ENCODE measurements around the gene CLDN5. TPM values are rescaled to one million over a fixed set of nuclear protein-coding genes. Genes with fewer than 3 reads are reported as not detected.

CLDN5 gene
- total and polyA plus RNA-seq, 2 experiments from 2014 or later, result 2.0 to 3.2 TPM

GRCh38 chr22:19498154-19498865, 25.9 kb downstream of the CLDN5 start:
- H3F3A ChIP-seq (replicated peaks; ENCODE audit: low read depth), result 0 out of 2 replicates have a peak, but pooled peaks cover under 1% of the 10 kb centered on the region
- H3K4me3 ChIP-seq, result no peak overlapping the region
- H2AFZ ChIP-seq, result no peak overlapping the region
- no peaks in the 10 kb centered on the region for H3K9me2 ChIP-seq (ENCODE audit: insufficient read depth)
- Mint-ChIP-seq H3K36me3 (ENCODE audit: low read depth) (peaks cover 27% of the 10 kb centered on the region; the same call in 2 of the 3 replicates), H3K9me3 (no peaks in the 10 kb centered on the region), H3K27me3 (ENCODE audit: insufficient read depth, low read depth, poor library complexity) (peaks cover 5% of the 10 kb centered on the region), H3K27ac (no peak overlapping the region), H3K4me1 (peaks cover 3% of the 10 kb centered on the region), H3K4me3 (no peak overlapping the region)
- H3K4me1 ChIP-seq (ENCODE audit: insufficient read depth), result no peaks in the 10 kb centered on the region
- ATAC-seq (no peak), DNase-seq (ENCODE audit: low spot score) (no peak)
- peaks cover 3% of the 10 kb centered on the region; the same call in 1 of the 2 replicates for H4K20me1 ChIP-seq (replicated peaks; ENCODE audit: insufficient read depth)
- H3K79me2 ChIP-seq (replicated peaks; ENCODE audit: insufficient read depth), result no peaks in the 10 kb centered on the region
- H3K4me2 ChIP-seq, result no peak overlapping the region
- peaks cover 18% of the 10 kb centered on the region; the same call in 1 of the 2 replicates for H3K36me3 ChIP-seq (ENCODE audit: insufficient read depth)
- H3K27ac ChIP-seq (ENCODE audit: low read depth), result no peak overlapping the region
- H3K27me3 ChIP-seq (ENCODE audit: insufficient read depth), result no peaks in the 10 kb centered on the region
- no peak for TF ChIP-seq EZH2 (IDR thresholded peaks at IDR 0.05; ENCODE audit: low read depth, unreplicated experiment)
- no peak for TF ChIP-seq JUNB (IDR thresholded peaks at IDR 0.05; ENCODE audit: unreplicated experiment)
- no peak for TF ChIP-seq CREB1 (CRISPR knock-in tag; IDR thresholded peaks at IDR 0.05; ENCODE audit: low read depth)
- no peak for TF ChIP-seq NANOG (IDR thresholded peaks at IDR 0.05; ENCODE audit: borderline replicate concordance)
- TF ChIP-seq ETS1 (IDR thresholded peaks at IDR 0.05), result no peak
- no peak for TF ChIP-seq ZNF114 (CRISPR knock-in tag; IDR thresholded peaks at IDR 0.05)
- TF ChIP-seq REST (IDR thresholded peaks at IDR 0.05; ENCODE audit: unreplicated experiment), result no peak
- TF ChIP-seq ZNF462 (CRISPR knock-in tag; IDR thresholded peaks at IDR 0.05), result no peak
- no peak for TF ChIP-seq ZNF331 (CRISPR knock-in tag; IDR thresholded peaks at IDR 0.05; ENCODE audit: low read depth)
- no peak for TF ChIP-seq POLR2AphosphoS5 (IDR thresholded peaks at IDR 0.05; ENCODE audit: low read depth)
